Measurements from ENCODE around the gene PDE5A.

DNA sequence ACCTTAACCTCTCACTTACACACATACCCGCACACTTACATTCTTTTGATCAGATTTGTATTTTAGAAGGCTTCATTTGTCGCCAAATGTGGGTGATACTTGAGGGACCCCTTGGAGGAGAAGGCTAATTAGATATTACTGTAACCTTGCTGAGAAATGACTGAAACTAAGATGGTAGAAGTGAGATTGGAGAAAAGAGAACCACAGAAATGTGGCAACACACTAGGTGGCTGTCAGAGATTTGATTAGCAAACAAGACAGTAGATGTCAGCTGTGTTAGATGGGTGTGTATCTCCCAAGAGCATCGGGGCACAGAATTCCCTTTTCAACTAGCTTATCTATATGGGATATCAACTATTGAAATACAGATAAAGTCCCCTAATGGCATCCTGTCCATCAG lies 157.3 kb downstream of the PDE5A start:
- TF ChIP-seq CTCF (IDR thresholded peaks at IDR 0.05; ENCODE audit: poor library complexity, severe bottlenecking) (no peak), POLR2AphosphoS5 (IDR thresholded peaks at IDR 0.05) (no peak), EP300 (conservative IDR thresholded peaks at IDR 0.05; ENCODE audit: poor library complexity, severe bottlenecking) (no peak), RAD21 (conservative IDR thresholded peaks at IDR 0.05) (no peak), SMC3 (conservative IDR thresholded peaks at IDR 0.05; ENCODE audit: poor library complexity) (no peak), EZH2 (IDR thresholded peaks at IDR 0.05; ENCODE audit: borderline replicate concordance, insufficient read depth, low read length, poor library complexity, severe bottlenecking) (no peak), TAF1 (IDR thresholded peaks at IDR 0.05; ENCODE audit: low read depth) (no peak)
- TF ChIP-seq, protein P1, sequence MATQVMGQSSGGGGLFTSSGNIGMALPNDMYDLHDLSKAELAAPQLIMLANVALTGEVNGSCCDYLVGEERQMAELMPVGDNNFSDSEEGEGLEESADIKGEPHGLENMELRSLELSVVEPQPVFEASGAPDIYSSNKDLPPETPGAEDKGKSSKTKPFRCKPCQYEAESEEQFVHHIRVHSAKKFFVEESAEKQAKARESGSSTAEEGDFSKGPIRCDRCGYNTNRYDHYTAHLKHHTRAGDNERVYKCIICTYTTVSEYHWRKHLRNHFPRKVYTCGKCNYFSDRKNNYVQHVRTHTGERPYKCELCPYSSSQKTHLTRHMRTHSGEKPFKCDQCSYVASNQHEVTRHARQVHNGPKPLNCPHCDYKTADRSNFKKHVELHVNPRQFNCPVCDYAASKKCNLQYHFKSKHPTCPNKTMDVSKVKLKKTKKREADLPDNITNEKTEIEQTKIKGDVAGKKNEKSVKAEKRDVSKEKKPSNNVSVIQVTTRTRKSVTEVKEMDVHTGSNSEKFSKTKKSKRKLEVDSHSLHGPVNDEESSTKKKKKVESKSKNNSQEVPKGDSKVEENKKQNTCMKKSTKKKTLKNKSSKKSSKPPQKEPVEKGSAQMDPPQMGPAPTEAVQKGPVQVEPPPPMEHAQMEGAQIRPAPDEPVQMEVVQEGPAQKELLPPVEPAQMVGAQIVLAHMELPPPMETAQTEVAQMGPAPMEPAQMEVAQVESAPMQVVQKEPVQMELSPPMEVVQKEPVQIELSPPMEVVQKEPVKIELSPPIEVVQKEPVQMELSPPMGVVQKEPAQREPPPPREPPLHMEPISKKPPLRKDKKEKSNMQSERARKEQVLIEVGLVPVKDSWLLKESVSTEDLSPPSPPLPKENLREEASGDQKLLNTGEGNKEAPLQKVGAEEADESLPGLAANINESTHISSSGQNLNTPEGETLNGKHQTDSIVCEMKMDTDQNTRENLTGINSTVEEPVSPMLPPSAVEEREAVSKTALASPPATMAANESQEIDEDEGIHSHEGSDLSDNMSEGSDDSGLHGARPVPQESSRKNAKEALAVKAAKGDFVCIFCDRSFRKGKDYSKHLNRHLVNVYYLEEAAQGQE (IDR thresholded peaks at IDR 0.05; ENCODE audit: borderline replicate concordance): no peak
